PC-3 (cell line): ENCODE data around the gene LMCD1. TPM values are rescaled to one million over a fixed set of nuclear protein-coding genes. Genes with fewer than 3 reads are reported as not detected.

ENCODE experiments used
- ATAC-seq: fragments of 200-7000 bp; cut with Tn5 transposase; 2 replicates; pipeline ENCODE4 v1.9.1; 2020; ENCODE audit warnings: mild to moderate bottlenecking, moderate library complexity
- BruUV-seq: library from RNA; stranded (reverse); fragments of 400-500 nt; replicated peaks from 2 replicates; lab custom pipeline; 2021; lab: Mats Ljungman, UMichigan
- CTCF ChIA-PET: fragments of 300-600 bp; sonication (Branson Sonifier 250); formaldehyde crosslinking; loops from one replicate; lab custom pipeline; 2022; ENCODE audit warnings: antibody characterized with exemption; lab: Charles Lee
- POLR2A ChIA-PET: fragments of 300-600 bp; sonication (Branson Sonifier 250); formaldehyde crosslinking; loops from one replicate; lab custom pipeline; 2022; ENCODE audit warnings: antibody characterized with exemption; ENCODE audit not compliant: unreplicated experiment; lab: Charles Lee
- DNase-seq: peaks from one replicate; pipeline ENCODE4 v3.0.0-alpha.2; 2015
- H2AFZ ChIP-seq: fragments of 300-600 bp; sonication (generic); 2 replicates; pipeline ENCODE4 v1.6.0; 2016; ENCODE audit warnings: antibody characterized with exemption, low read length
- H3F3A ChIP-seq: fragments of 300-600 bp; sonication (generic); one replicate; pipeline ENCODE4 v1.6.0; 2017; ENCODE audit warnings: antibody characterized with exemption, low read length, control low read depth, mild to moderate bottlenecking; ENCODE audit not compliant: unreplicated experiment
- H3K27ac ChIP-seq: fragments of 300-600 bp; sonication (generic); 2 replicates; pipeline ENCODE4 v1.5.1; 2016; ENCODE audit warnings: mild to moderate bottlenecking, low read length
- H3K27me3 ChIP-seq: fragments of 300-600 bp; sonication (generic); 2 replicates; pipeline ENCODE4 v1.6.1; 2016; ENCODE audit warnings: low read length, mixed read lengths
- H3K36me3 ChIP-seq: fragments of 300-600 bp; sonication (generic); 2 replicates; pipeline ENCODE4 v1.6.1; 2016; ENCODE audit warnings: low read depth, mixed run types, low read length, mixed read lengths
- H3K4me1 ChIP-seq: fragments of 300-600 bp; sonication (generic); 2 replicates; pipeline ENCODE4 v1.5.1; 2016; ENCODE audit warnings: low read length; ENCODE audit not compliant: insufficient read depth
- H3K4me2 ChIP-seq: fragments of 300-600 bp; sonication (generic); 2 replicates; pipeline ENCODE4 v1.6.0; 2016; ENCODE audit warnings: low read length
- H3K4me3 ChIP-seq: fragments of 300-600 bp; sonication (generic); 2 replicates; pipeline ENCODE4 v1.5.1; 2016; ENCODE audit warnings: mild to moderate bottlenecking, low read length, mixed read lengths
- H3K79me2 ChIP-seq: fragments of 300-600 bp; sonication (generic); 2 replicates; pipeline ENCODE4 v1.6.1; 2017; ENCODE audit warnings: low read length, mixed read lengths
- H3K9ac ChIP-seq: fragments of 300-600 bp; sonication (generic); 2 replicates; pipeline ENCODE4 v1.6.0; 2016; ENCODE audit warnings: mild to moderate bottlenecking, low read length
- H3K9me2 ChIP-seq: fragments of 300-600 bp; sonication (generic); replicated peaks from 2 replicates; pipeline ENCODE4 v1.6.1; 2016; ENCODE audit warnings: mixed run types, low read length, mixed read lengths
- H3K9me3 ChIP-seq: fragments of 300-600 bp; sonication (generic); 2 replicates; pipeline ENCODE4 v1.6.1; 2016; ENCODE audit warnings: low read length, mixed read lengths
- H4K20me1 ChIP-seq: fragments of 300-600 bp; sonication (generic); 2 replicates; pipeline ENCODE4 v1.6.1; 2016; ENCODE audit warnings: low read length, mixed read lengths
- EZH2 ChIP-seq: fragments of 300-600 bp; sonication (generic); IDR thresholded peaks from one replicate; pipeline ENCODE4 v1.6.1; 2017; ENCODE audit warnings: antibody characterized with exemption, mild to moderate bottlenecking, low read length; ENCODE audit not compliant: unreplicated experiment
- EZH2phosphoT487 ChIP-seq: fragments of 300-600 bp; sonication (generic); IDR thresholded peaks from 2 replicates; pipeline ENCODE4 v1.6.1; 2018; ENCODE audit warnings: mild to moderate bottlenecking, antibody characterized with exemption, low read length, borderline replicate concordance
- intact Hi-C: fragments of 100-400 bp; cut with micrococcal nuclease; formaldehyde crosslinking; loops from 2 replicates; pipeline ENCODE4 v1.9.0; 2023
- total RNA-seq: library from RNA; depleted of rRNA; stranded (reverse); fragments of >200 nt; gene quantifications from 2 replicates; pipeline ENCODE4 v1.2.3, GENCODE V29; 2014
- TF ChIP-seq, protein P1 (sequence below): fragments of 300-600 bp; sonication (generic); conservative IDR thresholded peaks from 2 replicates; pipeline ENCODE4 v1.5.1; 2017; ENCODE audit warnings: antibody characterized with exemption, low read depth, mild to moderate bottlenecking, low read length

The LMCD1 gene
- total RNA-seq, 1 experiment from 2014 or later = 9.1 TPM

DNA sequence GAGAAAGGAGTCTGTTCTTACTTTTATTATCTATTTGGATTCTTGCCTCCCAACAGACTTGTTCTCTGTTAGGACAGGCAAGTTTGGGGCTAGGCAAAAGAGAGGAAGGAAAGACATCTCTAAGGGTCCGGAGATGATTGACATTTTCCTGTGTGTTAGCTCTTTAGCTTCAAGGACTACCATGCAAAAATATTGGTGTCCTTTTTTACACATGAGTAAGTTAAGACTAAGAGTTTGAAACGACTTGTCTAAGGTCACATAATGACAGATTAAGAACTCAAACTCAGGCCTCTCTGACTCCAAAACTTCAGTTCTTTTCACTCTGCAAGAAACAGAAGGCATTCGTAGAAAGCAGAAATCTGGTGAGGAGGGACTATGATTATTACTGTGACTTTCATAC is 5.9 kb downstream of the LMCD1 start:
- H3K4me2 ChIP-seq = no peak overlapping the region
- DNase-seq = no peak
- CTCF ChIA-PET = no interaction called here
- no peak overlapping the region for H3K27ac ChIP-seq
- peaks cover 64% of the 10 kb centered on the region for H3K4me1 ChIP-seq
- no peak overlapping the region for H3K4me3 ChIP-seq
- no peaks in the 10 kb centered on the region for H4K20me1 ChIP-seq
- no peaks in the 10 kb centered on the region for H3K79me2 ChIP-seq
- intact Hi-C loops = loop anchor here (5.0 kb wide), 1 partner anchor 120 kb away; no protein-coding TSS in a partner anchor
- ATAC-seq = no peak
- H3K9me3 ChIP-seq = no peaks in the 10 kb centered on the region
- BruUV-seq = no TSS peak
- H2AFZ ChIP-seq = no peak overlapping the region
- H3F3A ChIP-seq = peaks cover 10% of the 10 kb centered on the region
- no peaks in the 10 kb centered on the region for H3K36me3 ChIP-seq
- H3K27me3 ChIP-seq = no peaks in the 10 kb centered on the region
- H3K9ac ChIP-seq = no peak overlapping the region
- TF ChIP-seq EZH2phosphoT487 (no peak), EZH2 (no peak)
- TF ChIP-seq, protein P1, sequence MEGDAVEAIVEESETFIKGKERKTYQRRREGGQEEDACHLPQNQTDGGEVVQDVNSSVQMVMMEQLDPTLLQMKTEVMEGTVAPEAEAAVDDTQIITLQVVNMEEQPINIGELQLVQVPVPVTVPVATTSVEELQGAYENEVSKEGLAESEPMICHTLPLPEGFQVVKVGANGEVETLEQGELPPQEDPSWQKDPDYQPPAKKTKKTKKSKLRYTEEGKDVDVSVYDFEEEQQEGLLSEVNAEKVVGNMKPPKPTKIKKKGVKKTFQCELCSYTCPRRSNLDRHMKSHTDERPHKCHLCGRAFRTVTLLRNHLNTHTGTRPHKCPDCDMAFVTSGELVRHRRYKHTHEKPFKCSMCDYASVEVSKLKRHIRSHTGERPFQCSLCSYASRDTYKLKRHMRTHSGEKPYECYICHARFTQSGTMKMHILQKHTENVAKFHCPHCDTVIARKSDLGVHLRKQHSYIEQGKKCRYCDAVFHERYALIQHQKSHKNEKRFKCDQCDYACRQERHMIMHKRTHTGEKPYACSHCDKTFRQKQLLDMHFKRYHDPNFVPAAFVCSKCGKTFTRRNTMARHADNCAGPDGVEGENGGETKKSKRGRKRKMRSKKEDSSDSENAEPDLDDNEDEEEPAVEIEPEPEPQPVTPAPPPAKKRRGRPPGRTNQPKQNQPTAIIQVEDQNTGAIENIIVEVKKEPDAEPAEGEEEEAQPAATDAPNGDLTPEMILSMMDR = no peak
- H3K9me2 ChIP-seq = no peaks in the 10 kb centered on the region
- POLR2A ChIA-PET = no interaction called here

DNA sequence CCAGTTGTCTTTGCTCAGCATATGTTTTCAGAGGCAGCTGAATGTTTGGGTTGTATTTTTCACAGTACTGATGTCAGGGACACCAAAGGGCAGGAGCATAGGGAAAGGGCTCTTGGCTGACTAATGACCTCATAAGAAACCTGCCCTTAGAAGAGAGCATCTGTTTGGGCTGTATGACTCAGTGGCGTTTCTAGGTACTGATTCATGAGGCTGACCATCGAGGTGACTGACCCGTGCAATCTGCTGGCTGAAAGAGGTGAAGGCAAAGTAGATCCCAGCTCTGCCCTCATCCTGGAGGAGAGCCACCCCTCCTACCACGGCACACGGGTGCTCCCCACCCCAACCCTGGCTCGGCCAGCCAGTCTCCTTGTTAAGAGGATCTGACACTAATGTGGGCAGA is 8.3 kb downstream of the LMCD1 start:
- Histone ChIP-seq H3K9ac (no peak overlapping the region), H3K4me3 (no peak overlapping the region), H3K4me2 (peak overlapping the region; percentile 30), H3K27ac (peak overlapping the region; percentile 28; the same call in 1 of the 2 replicates), H3K4me1 (peaks cover 40% of the 10 kb centered on the region), H3K79me2 (no peaks in the 10 kb centered on the region), H3K9me2 (no peaks in the 10 kb centered on the region), H3K36me3 (no peaks in the 10 kb centered on the region), H4K20me1 (no peaks in the 10 kb centered on the region), H3K27me3 (no peaks in the 10 kb centered on the region), H3K9me3 (no peaks in the 10 kb centered on the region), H2AFZ (no peak overlapping the region), H3F3A (peaks cover 6% of the 10 kb centered on the region)
- DNase-seq (peak; percentile 73), ATAC-seq (peak; percentile 43)
- POLR2A ChIA-PET = interaction anchor here (0.9 kb wide), 1 partner anchor 9 kb away, joined by 3 read pairs; the partner anchor contains the start of gene LMCD1
- intact Hi-C loops = loop anchor here (5.0 kb wide), 1 partner anchor 117 kb away; no protein-coding TSS in a partner anchor
- TF ChIP-seq, protein P1 = no peak
- no peak for TF ChIP-seq EZH2phosphoT487
- CTCF ChIA-PET = no interaction called here
- no TSS peak for BruUV-seq

DNA sequence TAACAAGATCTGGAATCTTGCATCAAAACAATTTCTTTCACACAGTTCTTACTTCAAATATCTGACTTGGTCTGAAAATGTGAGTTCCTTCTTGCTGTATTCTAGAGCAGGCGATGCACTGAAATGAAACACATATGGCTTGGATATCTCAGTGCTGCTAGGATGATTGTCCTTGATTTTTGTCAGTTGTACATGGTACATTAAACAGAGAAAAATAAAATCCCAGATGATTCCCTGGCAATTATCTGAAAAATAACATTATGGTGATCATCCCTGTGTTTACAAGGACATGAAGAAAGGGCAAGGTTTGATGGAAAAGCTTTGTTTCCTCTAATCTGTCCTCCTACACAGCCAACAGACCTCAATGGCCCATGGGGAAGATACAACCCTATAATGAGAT is 10.6 kb downstream of the LMCD1 start:
- H3K79me2 ChIP-seq = no peaks in the 10 kb centered on the region
- intact Hi-C loops = no loop called here
- ATAC-seq (no peak), DNase-seq (no peak)
- ChIA-PET POLR2A (no interaction called here), CTCF (no interaction called here)
- no peak overlapping the region for H3K27ac ChIP-seq
- no peaks in the 10 kb centered on the region for H3F3A ChIP-seq
- H3K9me2 ChIP-seq = no peaks in the 10 kb centered on the region
- H3K27me3 ChIP-seq = no peaks in the 10 kb centered on the region
- no peak overlapping the region for H3K4me2 ChIP-seq
- TF ChIP-seq, protein P1 = no peak
- TF ChIP-seq EZH2 = no peak
- TF ChIP-seq EZH2phosphoT487 = no peak
- no peak overlapping the region for H3K4me3 ChIP-seq
- no peaks in the 10 kb centered on the region for H3K9me3 ChIP-seq
- H3K9ac ChIP-seq = no peak overlapping the region
- BruUV-seq = no TSS peak
- no peaks in the 10 kb centered on the region for H4K20me1 ChIP-seq
- no peaks in the 10 kb centered on the region for H3K36me3 ChIP-seq
- no peak overlapping the region for H2AFZ ChIP-seq
- peaks cover 18% of the 10 kb centered on the region for H3K4me1 ChIP-seq
